ENCODE data around the gene INSYN2B.

INSYN2B gene

DNA sequence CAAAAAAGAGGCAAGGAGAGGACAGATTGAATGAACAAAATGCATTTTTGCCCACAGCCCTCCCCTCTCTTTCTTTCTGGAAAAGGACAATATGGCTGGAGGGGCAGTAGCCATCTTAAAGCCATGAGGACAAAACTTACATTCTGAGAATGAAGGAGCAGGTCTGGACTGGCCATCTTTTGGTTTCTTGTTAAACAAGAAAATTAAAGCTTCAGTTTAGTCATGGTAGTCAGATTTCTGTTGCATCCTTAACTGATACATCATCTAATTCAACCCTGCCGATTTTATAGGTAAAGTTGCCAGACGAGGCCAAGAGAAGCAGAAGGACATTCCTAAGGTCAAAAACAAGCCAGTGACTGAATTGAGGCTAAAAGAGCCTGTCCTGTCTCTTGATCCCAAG lies 31.5 kb upstream of the INSYN2B start:
- Histone ChIP-seq H3K79me2 (ENCODE audit: insufficient read depth, low read length) (no peaks in the 10 kb centered on the region), H3K9me2 (ENCODE audit: low read depth, low read length) (no peaks in the 10 kb centered on the region), H2AFZ (ENCODE audit: low read length) (no peak overlapping the region), H3K4me1 (ENCODE audit: insufficient read depth, low read length, severe bottlenecking) (no peaks in the 10 kb centered on the region), H3K9me3 (ENCODE audit: low read length) (no peaks in the 10 kb centered on the region), H3K36me3 (ENCODE audit: insufficient read depth, low read length) (peaks cover 45% of the 10 kb centered on the region; the same call in 1 of the 2 replicates), H3F3A (ENCODE audit: insufficient read depth, low read length) (no peaks in the 10 kb centered on the region), H3K4me2 (ENCODE audit: low read length) (no peak overlapping the region), H3K4me3 (ENCODE audit: low read depth, low read length, poor library complexity, severe bottlenecking) (no peak overlapping the region), H3K27me3 (ENCODE audit: insufficient read depth, low read length) (no peaks in the 10 kb centered on the region), H3K9ac (ENCODE audit: low read length) (no peak overlapping the region), H4K20me1 (ENCODE audit: insufficient read depth, low read length) (no peaks in the 10 kb centered on the region), H3K27ac (ENCODE audit: low read depth, low read length, poor library complexity, severe bottlenecking) (no peak overlapping the region)
- no peak for TF ChIP-seq EZH2 (IDR thresholded peaks at IDR 0.05; ENCODE audit: borderline replicate concordance, low read length)
- TF ChIP-seq, protein P1, sequence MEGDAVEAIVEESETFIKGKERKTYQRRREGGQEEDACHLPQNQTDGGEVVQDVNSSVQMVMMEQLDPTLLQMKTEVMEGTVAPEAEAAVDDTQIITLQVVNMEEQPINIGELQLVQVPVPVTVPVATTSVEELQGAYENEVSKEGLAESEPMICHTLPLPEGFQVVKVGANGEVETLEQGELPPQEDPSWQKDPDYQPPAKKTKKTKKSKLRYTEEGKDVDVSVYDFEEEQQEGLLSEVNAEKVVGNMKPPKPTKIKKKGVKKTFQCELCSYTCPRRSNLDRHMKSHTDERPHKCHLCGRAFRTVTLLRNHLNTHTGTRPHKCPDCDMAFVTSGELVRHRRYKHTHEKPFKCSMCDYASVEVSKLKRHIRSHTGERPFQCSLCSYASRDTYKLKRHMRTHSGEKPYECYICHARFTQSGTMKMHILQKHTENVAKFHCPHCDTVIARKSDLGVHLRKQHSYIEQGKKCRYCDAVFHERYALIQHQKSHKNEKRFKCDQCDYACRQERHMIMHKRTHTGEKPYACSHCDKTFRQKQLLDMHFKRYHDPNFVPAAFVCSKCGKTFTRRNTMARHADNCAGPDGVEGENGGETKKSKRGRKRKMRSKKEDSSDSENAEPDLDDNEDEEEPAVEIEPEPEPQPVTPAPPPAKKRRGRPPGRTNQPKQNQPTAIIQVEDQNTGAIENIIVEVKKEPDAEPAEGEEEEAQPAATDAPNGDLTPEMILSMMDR (IDR thresholded peaks at IDR 0.05; ENCODE audit: low read length): no peak

DNA sequence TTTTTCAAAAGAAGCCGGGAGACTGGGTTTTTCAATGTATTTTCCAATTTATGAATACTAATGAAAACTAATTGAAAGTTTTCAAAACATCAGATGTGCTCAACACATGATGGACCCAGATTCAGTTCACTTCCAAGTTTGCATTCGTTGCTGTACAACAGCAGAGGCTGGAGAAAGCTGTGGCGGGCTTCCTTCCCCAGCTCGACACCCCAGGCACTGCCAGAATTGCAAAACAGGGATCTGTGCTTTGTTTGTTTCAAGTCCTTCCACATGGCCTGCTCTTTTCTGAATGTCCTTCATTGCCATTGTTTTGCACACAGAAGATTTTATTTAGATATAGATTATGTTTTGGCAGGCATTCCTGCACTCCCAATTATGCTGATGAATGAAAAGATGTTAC lies 30.3 kb upstream of the INSYN2B start:
- no peaks in the 10 kb centered on the region for H3K4me1 ChIP-seq (ENCODE audit: insufficient read depth, low read length, severe bottlenecking)
- H3K36me3 ChIP-seq (ENCODE audit: insufficient read depth, low read length): peaks cover 45% of the 10 kb centered on the region; the same call in 1 of the 2 replicates
- H3K27me3 ChIP-seq (ENCODE audit: insufficient read depth, low read length): no peaks in the 10 kb centered on the region

DNA sequence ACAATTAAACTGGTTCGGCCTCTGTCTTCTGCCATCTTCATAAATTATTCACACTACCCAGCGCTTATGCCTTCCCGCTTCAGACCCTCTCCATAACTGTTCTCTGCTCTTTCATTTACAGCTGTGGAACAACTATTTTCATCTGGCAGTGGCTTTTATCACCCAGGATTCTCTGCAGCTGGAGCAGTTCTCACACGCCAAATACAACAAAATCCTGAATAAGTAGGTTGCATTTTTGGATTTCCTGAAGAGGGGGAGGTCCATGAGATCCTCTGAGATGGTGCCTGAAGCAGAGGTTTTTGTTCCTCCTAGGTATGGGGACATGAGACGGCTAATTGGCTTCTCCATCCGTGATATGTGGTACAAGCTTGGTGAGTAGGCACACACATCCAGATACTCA lies 28.1 kb upstream of the INSYN2B start:
- TF ChIP-seq, protein P1 (IDR thresholded peaks at IDR 0.05; ENCODE audit: low read length): no peak
- no peak for TF ChIP-seq EZH2 (IDR thresholded peaks at IDR 0.05; ENCODE audit: borderline replicate concordance, low read length)
- Histone ChIP-seq H3K9me3 (ENCODE audit: low read length) (no peaks in the 10 kb centered on the region), H3K9ac (ENCODE audit: low read length) (no peak overlapping the region), H3F3A (ENCODE audit: insufficient read depth, low read length) (no peaks in the 10 kb centered on the region), H3K4me2 (ENCODE audit: low read length) (no peak overlapping the region), H2AFZ (ENCODE audit: low read length) (no peak overlapping the region), H3K4me3 (ENCODE audit: low read depth, low read length, poor library complexity, severe bottlenecking) (no peak overlapping the region), H3K36me3 (ENCODE audit: insufficient read depth, low read length) (peaks cover 40% of the 10 kb centered on the region; the same call in 1 of the 2 replicates), H3K27me3 (ENCODE audit: insufficient read depth, low read length) (no peaks in the 10 kb centered on the region), H3K79me2 (ENCODE audit: insufficient read depth, low read length) (no peaks in the 10 kb centered on the region), H4K20me1 (ENCODE audit: insufficient read depth, low read length) (no peaks in the 10 kb centered on the region), H3K27ac (ENCODE audit: low read depth, low read length, poor library complexity, severe bottlenecking) (no peak overlapping the region), H3K4me1 (ENCODE audit: insufficient read depth, low read length, severe bottlenecking) (no peaks in the 10 kb centered on the region), H3K9me2 (ENCODE audit: low read depth, low read length) (no peaks in the 10 kb centered on the region)

More for the DNA sequence above, 30.3 kb upstream of the INSYN2B start:
- TF ChIP-seq, protein P1 (IDR thresholded peaks at IDR 0.05; ENCODE audit: low read length): no peak
- no peak for TF ChIP-seq EZH2 (IDR thresholded peaks at IDR 0.05; ENCODE audit: borderline replicate concordance, low read length)
- Histone ChIP-seq H3K9me3 (ENCODE audit: low read length) (no peaks in the 10 kb centered on the region), H3F3A (ENCODE audit: insufficient read depth, low read length) (no peaks in the 10 kb centered on the region), H4K20me1 (ENCODE audit: insufficient read depth, low read length) (no peaks in the 10 kb centered on the region), H3K79me2 (ENCODE audit: insufficient read depth, low read length) (no peaks in the 10 kb centered on the region), H3K9ac (ENCODE audit: low read length) (no peak overlapping the region), H3K4me2 (ENCODE audit: low read length) (no peak overlapping the region), H3K4me3 (ENCODE audit: low read depth, low read length, poor library complexity, severe bottlenecking) (no peak overlapping the region), H3K9me2 (ENCODE audit: low read depth, low read length) (no peaks in the 10 kb centered on the region), H3K27ac (ENCODE audit: low read depth, low read length, poor library complexity, severe bottlenecking) (no peak overlapping the region), H2AFZ (ENCODE audit: low read length) (no peak overlapping the region)

All from OCI-LY1 (cell line).